ENCODE data around the gene TBCK. TPM values are rescaled to one million over a fixed set of nuclear protein-coding genes. Genes with fewer than 3 reads are reported as not detected.
"Not testable (repeated sequence)": the region's sequence is repeated elsewhere in the genome, so short reads cannot be mapped to it uniquely, and the experiment has no call there.

TBCK gene
- total RNA-seq, 1 donor from 2014 or later = 28.1 TPM

- H3K4me3 Mint-ChIP-seq = no peak overlapping the region
- no peaks in the 10 kb centered on the region for H3K27me3 Mint-ChIP-seq
- H3K9me3 Mint-ChIP-seq = no peaks in the 10 kb centered on the region
- intact Hi-C loops (cut with micrococcal nuclease) = no loop called here
- no peak overlapping the region for H3K27ac Mint-ChIP-seq
- no peak for DNase-seq
- H3K4me1 Mint-ChIP-seq = no peaks in the 10 kb centered on the region
- H3K36me3 Mint-ChIP-seq (ENCODE audit: low read depth) = peaks cover 1% of the 10 kb centered on the region
Measured at GRCh38 chr4:106140601-106141000, 175.4 kb downstream of the TBCK start.

GRCh38 chr4:106136777-106137331 lies 179.2 kb downstream of the TBCK start:
- Mint-ChIP-seq H3K9me3 (peaks cover 10% of the 10 kb centered on the region), H3K27me3 (no peaks in the 10 kb centered on the region), H3K4me1 (no peaks in the 10 kb centered on the region), H3K4me3 (no peak overlapping the region), H3K36me3 (ENCODE audit: low read depth) (peaks cover 8% of the 10 kb centered on the region), H3K27ac (no peak overlapping the region)
- no peak for DNase-seq
- intact Hi-C loops (cut with micrococcal nuclease) = no loop called here

- Mint-ChIP-seq H3K27ac (no peak overlapping the region), H3K36me3 (ENCODE audit: low read depth) (peaks cover 13% of the 10 kb centered on the region), H3K4me3 (no peak overlapping the region), H3K27me3 (no peaks in the 10 kb centered on the region), H3K9me3 (peaks cover 10% of the 10 kb centered on the region), H3K4me1 (no peaks in the 10 kb centered on the region)
- DNase-seq = no peak
- intact Hi-C loops (cut with micrococcal nuclease) = no loop called here
Measured at GRCh38 chr4:106132045-106132444, 184.0 kb downstream of the TBCK start.

- Mint-ChIP-seq H3K4me1 (no peaks in the 10 kb centered on the region), H3K4me3 (no peak overlapping the region), H3K27ac (no peak overlapping the region), H3K36me3 (ENCODE audit: low read depth) (peaks cover 3% of the 10 kb centered on the region), H3K27me3 (no peaks in the 10 kb centered on the region), H3K9me3 (no peaks in the 10 kb centered on the region)
- no peak for DNase-seq
- intact Hi-C loops (cut with micrococcal nuclease) = no loop called here
Measured at GRCh38 chr4:106126062-106126461, 189.9 kb downstream of the TBCK start.

GRCh38 chr4:106119949-106120555 lies 196.0 kb downstream of the TBCK start:
- H3K9me3 Mint-ChIP-seq; H3K36me3 Mint-ChIP-seq (ENCODE audit: low read depth); intact Hi-C loops (cut with micrococcal nuclease); H3K27ac Mint-ChIP-seq; H3K4me1 Mint-ChIP-seq; H3K4me3 Mint-ChIP-seq; H3K27me3 Mint-ChIP-seq; DNase-seq: not testable (repeated sequence)

GRCh38 chr4:106116025-106116424 lies 200.0 kb downstream of the TBCK start:
- H3K36me3 Mint-ChIP-seq (ENCODE audit: low read depth) = peaks cover 25% of the 10 kb centered on the region
- intact Hi-C loops (cut with micrococcal nuclease) = no loop called here
- DNase-seq = no peak
- H3K4me3 Mint-ChIP-seq = no peak overlapping the region
- peaks cover 15% of the 10 kb centered on the region for H3K9me3 Mint-ChIP-seq
- H3K4me1 Mint-ChIP-seq = no peaks in the 10 kb centered on the region
- no peaks in the 10 kb centered on the region for H3K27me3 Mint-ChIP-seq
- no peak overlapping the region for H3K27ac Mint-ChIP-seq

GRCh38 chr4:106114270-106114669 lies 201.7 kb downstream of the TBCK start:
- no peaks in the 10 kb centered on the region for H3K27me3 Mint-ChIP-seq
- no peaks in the 10 kb centered on the region for H3K4me1 Mint-ChIP-seq
- H3K36me3 Mint-ChIP-seq (ENCODE audit: low read depth) = peaks cover 30% of the 10 kb centered on the region
- H3K4me3 Mint-ChIP-seq = no peak overlapping the region
- intact Hi-C loops (cut with micrococcal nuclease) = no loop called here
- no peak for DNase-seq
- H3K9me3 Mint-ChIP-seq = peaks cover 20% of the 10 kb centered on the region
- no peak overlapping the region for H3K27ac Mint-ChIP-seq

- H3K27ac Mint-ChIP-seq; H3K4me1 Mint-ChIP-seq; H3K4me3 Mint-ChIP-seq; DNase-seq; H3K27me3 Mint-ChIP-seq; intact Hi-C loops (cut with micrococcal nuclease): not testable (repeated sequence)
- Mint-ChIP-seq H3K36me3 (ENCODE audit: low read depth) (peaks cover 38% of the 10 kb centered on the region), H3K9me3 (peaks cover 36% of the 10 kb centered on the region)
Measured at GRCh38 chr4:106111778-106112469, 204.1 kb downstream of the TBCK start.

- no peak for DNase-seq
- H3K27me3 Mint-ChIP-seq = no peaks in the 10 kb centered on the region
- no peak overlapping the region for H3K27ac Mint-ChIP-seq
- intact Hi-C loops (cut with micrococcal nuclease) = no loop called here
- H3K4me3 Mint-ChIP-seq = no peak overlapping the region
- no peaks in the 10 kb centered on the region for H3K4me1 Mint-ChIP-seq
- peaks cover 31% of the 10 kb centered on the region for H3K9me3 Mint-ChIP-seq
- H3K36me3 Mint-ChIP-seq (ENCODE audit: low read depth) = peaks cover 42% of the 10 kb centered on the region
Measured at GRCh38 chr4:106109929-106110328, 206.1 kb downstream of the TBCK start.

- no peak overlapping the region for H3K4me3 Mint-ChIP-seq
- no peak for DNase-seq
- peaks cover 31% of the 10 kb centered on the region for H3K36me3 Mint-ChIP-seq (ENCODE audit: low read depth)
- H3K9me3 Mint-ChIP-seq = peaks cover 24% of the 10 kb centered on the region
- H3K4me1 Mint-ChIP-seq = no peaks in the 10 kb centered on the region
- no peak overlapping the region for H3K27ac Mint-ChIP-seq
- H3K27me3 Mint-ChIP-seq = no peaks in the 10 kb centered on the region
- intact Hi-C loops (cut with micrococcal nuclease) = no loop called here
Measured at GRCh38 chr4:106105697-106106096, 210.3 kb downstream of the TBCK start.

GRCh38 chr4:106104276-106104675 lies 211.7 kb downstream of the TBCK start:
- no peak overlapping the region for H3K4me3 Mint-ChIP-seq
- DNase-seq = no peak
- H3K9me3 Mint-ChIP-seq = peaks cover 21% of the 10 kb centered on the region
- H3K27me3 Mint-ChIP-seq = no peaks in the 10 kb centered on the region
- intact Hi-C loops (cut with micrococcal nuclease) = no loop called here
- H3K27ac Mint-ChIP-seq = no peak overlapping the region
- no peaks in the 10 kb centered on the region for H3K4me1 Mint-ChIP-seq
- peaks cover 28% of the 10 kb centered on the region for H3K36me3 Mint-ChIP-seq (ENCODE audit: low read depth)

- Mint-ChIP-seq H3K27ac (no peak overlapping the region), H3K36me3 (ENCODE audit: low read depth) (peaks cover 24% of the 10 kb centered on the region), H3K27me3 (no peaks in the 10 kb centered on the region), H3K4me1 (no peaks in the 10 kb centered on the region), H3K4me3 (no peak overlapping the region), H3K9me3 (peaks cover 6% of the 10 kb centered on the region)
- DNase-seq = no peak
- intact Hi-C loops (cut with micrococcal nuclease) = no loop called here
Measured at GRCh38 chr4:106096454-106096853, 219.6 kb downstream of the TBCK start.

GRCh38 chr4:106095408-106095807 lies 220.6 kb downstream of the TBCK start:
- H3K4me1 Mint-ChIP-seq = no peaks in the 10 kb centered on the region
- H3K27ac Mint-ChIP-seq = no peak overlapping the region
- H3K27me3 Mint-ChIP-seq = no peaks in the 10 kb centered on the region
- H3K9me3 Mint-ChIP-seq = peaks cover 3% of the 10 kb centered on the region
- peaks cover 34% of the 10 kb centered on the region for H3K36me3 Mint-ChIP-seq (ENCODE audit: low read depth)
- intact Hi-C loops (cut with micrococcal nuclease) = no loop called here
- no peak for DNase-seq
- no peak overlapping the region for H3K4me3 Mint-ChIP-seq

- no peaks in the 10 kb centered on the region for H3K27me3 Mint-ChIP-seq
- peaks cover 41% of the 10 kb centered on the region for H3K36me3 Mint-ChIP-seq (ENCODE audit: low read depth)
- no peak overlapping the region for H3K27ac Mint-ChIP-seq
- no peak for DNase-seq
- H3K9me3 Mint-ChIP-seq = peaks cover 7% of the 10 kb centered on the region
- intact Hi-C loops (cut with micrococcal nuclease) = no loop called here
- no peaks in the 10 kb centered on the region for H3K4me1 Mint-ChIP-seq
- no peak overlapping the region for H3K4me3 Mint-ChIP-seq
Measured at GRCh38 chr4:106092361-106093040, 223.5 kb downstream of the TBCK start.

Data from activated CD4-positive, alpha-beta T cell treated with anti-CD3 and anti-CD28 coated beads, Interleukin-2, amount 10 ng/mL, durations not matched to agents 24 days and 14 days (primary cell).